EH (cell line): ENCODE data around the gene SAMD4A.
"Not testable (repeated sequence)": the region's sequence is repeated elsewhere in the genome, so short reads cannot be mapped to it uniquely, and the experiment has no call there.

Source experiments
- DNase-seq: peaks from one replicate; pipeline ENCODE4 v3.0.0-alpha.2; 2015; ENCODE audit warnings: low read depth

SAMD4A gene

DNA sequence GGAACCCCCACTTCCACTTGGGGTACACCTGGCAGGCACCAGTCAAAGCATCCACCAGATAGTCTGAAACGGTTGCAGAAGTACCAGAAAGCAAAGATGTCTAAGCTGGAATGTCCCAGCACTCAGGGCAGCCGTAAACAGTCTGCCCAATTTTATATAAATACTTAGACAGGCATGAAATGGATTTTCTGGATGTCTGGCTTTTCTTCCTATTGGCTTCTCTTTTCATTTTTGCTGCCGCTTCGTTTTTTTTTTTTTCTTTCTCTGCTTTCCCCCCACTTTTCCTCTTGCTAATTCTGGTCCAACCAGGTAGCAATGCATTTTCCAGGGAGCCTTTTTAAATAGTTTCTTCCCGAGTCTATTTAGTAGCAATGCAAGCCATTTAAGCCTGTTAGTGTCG, 168.0 kb downstream of the SAMD4A start:
- DNase-seq = no peak

DNA sequence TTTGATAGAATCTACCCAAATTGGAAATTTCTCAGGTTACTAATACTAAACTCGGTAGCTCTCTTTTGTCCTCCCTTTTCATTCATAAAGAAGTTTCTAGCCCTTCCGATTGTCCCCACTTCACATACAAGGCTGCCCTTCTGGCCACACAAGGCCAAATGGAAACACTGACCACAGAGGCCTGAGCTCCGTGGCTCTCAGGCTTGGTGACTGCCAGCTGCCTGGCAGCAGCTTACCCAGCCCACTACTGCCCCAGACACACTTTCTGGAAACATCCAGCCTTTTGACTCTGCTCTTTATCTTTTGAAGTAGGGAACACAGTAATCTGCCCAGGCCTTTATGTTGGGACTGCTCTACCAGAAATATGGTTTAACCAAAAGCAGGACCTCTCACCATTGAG, 168.5 kb downstream of the SAMD4A start:
- DNase-seq = no peak

DNA sequence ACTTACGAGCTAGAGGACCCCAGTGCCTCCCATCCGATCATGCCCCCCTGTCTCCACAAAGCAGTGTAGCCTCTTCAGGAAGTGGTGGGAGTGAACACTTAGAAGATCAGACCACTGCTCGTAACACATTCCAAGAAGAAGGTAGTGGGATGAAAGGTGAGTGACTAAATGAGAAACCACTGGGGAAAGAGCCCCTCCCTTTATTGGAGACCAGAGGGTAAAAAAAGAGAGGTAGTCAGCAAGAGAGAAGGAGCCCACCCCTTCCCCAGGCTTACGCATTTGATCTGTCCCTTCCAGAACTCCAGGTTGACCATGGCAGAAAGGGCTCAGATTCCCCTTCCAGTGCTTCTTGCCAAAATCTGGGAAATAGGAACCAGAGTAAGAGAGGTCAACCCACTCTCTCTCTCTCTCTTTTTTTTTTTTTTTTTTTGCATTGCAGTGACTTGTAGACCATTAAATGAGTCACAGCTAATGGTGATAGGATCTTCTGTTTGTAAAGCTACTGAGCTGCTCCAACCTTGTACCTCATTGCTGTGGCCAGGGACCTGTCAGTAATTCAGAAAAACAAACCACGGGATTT, 170.3 kb downstream of the SAMD4A start:
- DNase-seq = peak; percentile 85

DNA sequence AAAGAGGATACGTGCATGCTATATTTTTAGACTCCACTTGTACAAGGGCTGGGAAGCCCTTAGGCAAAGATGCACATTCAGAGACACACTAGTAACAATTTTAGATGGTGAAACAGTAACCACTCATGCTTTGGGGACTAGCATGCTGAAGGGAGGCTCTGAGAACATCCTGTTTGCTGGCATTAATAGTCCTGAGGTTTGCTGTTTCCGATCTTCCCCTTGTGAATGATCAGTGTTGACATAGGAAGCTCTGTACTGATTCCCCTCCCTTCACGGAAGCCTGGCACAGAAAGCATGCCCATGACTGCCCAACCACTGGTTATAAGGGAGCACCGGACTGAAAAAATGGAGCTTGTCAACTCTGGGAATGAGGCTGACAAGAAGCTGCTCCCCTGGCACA, 171.1 kb downstream of the SAMD4A start:
- DNase-seq = peak; percentile 65

DNA sequence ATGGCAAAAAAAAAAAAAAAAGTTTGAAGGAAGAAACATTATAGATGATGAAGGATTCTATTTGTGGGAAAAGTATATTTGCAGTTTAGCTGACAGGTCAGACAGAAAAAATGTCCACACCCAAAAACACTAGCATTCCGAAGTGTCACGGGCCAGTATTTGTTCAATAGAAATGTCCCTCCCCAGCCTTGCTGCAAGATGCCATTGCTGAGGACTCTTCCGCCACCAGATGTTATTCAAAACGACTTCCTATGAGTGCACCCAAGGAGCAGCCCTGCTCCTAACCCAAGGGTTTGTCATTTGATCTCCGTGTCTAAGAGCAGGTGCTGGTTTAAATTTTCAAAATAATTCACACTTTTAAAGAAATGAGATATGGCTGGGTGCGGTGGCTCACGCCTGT, 172.6 kb downstream of the SAMD4A start:
- no peak for DNase-seq

DNA sequence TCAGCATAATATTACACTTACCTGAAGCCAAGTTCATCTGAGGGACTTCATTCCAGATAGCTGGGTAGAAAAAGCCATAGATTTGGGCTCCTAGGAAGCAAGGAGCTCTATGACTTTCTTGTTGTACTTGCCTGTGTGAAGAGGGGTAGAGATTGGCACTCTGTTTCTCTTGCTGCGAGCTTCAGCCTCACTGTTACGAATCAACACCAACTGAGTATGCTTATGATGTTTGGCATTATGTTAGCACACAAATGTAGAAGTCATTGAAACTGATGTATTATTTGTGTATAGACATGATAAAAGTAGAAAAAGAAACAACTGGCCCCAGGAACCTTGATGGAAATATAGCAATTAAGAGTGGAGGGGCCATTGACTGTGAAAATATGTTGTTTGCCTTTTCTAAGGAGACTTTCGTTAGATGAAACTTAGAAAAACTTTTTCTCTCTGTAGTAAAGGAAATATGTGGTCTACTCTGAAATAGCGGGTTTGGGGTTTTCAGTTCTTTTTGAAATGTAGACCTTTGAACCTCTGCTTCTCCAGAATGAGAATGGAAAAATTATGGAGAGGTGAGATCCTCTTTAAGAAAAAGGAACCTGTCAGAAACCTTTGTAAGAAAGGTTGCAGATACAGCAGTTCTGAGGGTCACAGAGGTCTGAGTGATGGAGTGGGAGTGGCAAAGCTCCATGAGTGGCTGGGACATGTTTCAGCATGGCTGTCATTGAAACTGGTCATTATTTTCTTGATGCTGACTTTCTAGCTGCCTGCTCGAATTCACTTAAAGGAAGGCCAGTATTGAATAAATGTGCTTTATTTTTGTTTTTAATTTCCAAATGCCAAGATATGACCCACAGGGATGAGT, 175.8 kb downstream of the SAMD4A start:
- no peak for DNase-seq

DNA sequence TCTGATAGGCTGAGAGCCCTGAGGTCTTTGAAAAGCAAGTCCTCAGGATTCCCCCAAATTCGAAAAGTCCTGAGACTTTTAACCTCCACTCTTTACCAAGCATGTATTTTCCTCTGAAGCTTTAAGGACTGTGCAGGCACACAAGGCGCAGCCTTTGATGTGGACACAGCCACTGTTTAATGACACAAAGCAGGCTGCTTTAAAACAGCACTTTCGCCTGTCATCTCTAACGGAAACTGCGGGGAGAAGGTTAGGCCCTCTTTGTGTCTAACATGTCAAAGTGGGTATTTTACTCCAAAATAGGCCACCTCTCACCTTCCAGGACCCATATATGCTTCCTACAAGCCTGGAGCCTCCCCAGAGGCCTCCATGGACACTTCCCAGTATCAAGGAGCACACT, 176.5 kb downstream of the SAMD4A start:
- no peak for DNase-seq

DNA sequence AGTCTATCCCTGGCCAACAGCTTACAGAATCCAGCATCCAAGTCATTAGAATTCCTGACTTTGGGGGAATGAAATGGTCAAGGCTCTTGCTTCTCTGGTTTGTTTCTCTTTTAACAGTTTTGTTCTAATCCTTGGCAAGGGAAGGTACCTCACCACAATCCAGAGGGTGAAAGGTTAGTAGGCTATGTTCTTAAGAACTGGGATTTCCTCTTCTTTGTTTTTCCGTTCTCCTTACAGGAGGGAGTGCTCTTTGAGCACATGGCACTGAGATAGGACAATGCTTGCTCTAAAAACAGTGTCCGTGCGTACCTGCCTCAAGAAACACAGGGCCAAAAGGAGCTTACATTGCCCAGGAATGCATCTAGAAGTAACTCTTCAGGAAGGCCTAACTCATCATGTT, 179.1 kb downstream of the SAMD4A start:
- DNase-seq = no peak

DNA sequence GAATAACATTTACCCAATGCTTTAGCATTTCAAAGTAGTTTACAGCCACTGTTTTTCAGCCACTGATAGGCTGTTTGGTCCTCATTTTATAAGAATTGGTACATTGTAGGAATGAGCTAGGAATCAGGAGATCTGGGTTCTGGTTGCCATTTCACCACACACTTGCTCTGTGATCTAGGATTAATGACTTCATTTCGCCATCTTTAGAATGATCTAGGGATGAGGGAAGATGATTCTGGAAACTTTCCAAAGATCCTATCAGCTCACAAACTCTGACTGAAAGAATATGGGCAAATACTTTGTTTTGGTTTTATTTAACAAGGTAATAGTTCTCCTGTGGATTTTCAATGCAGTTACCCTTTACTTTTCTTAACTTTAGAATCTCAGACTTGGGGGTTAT, 180.7 kb downstream of the SAMD4A start:
- peak; percentile 58 for DNase-seq

DNA sequence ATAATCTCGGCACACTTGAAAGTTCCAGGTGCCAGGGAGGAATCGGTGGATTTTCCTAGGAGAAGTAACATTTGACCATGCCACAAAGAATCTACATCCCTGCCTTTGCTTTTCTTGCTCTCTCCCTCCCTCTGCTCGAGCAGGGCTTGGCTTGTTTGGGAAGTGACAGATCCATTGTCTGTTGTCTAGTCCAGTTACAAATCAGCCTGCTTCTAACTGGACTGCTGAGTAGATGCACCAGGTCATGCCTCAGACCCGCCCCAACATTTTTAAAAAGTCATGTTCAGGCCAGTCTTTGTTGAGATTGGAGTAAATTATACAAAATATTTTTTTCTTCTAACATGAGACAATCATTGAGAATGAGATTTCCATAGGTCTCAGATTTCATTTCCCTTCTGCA, 182.3 kb downstream of the SAMD4A start:
- DNase-seq = no peak

DNA sequence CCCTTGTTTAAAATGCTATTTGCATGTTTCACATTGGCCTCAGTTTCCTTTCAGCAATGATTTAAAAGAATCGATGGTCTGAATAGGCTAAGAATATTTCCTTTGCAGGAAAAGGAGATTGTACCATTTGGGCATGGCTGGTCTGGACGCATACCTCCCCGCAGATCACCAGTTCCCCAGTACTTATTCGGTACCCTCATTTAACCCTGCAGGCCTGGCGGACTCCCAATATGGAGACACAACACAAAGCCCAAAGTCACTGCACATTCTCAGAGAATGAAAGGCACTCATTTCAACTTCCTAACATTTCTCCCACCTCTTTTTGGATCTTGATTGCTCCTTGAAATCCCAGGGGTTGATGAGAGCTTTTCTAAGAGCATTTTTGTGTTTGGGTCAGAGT, 182.8 kb downstream of the SAMD4A start:
- no peak for DNase-seq

DNA sequence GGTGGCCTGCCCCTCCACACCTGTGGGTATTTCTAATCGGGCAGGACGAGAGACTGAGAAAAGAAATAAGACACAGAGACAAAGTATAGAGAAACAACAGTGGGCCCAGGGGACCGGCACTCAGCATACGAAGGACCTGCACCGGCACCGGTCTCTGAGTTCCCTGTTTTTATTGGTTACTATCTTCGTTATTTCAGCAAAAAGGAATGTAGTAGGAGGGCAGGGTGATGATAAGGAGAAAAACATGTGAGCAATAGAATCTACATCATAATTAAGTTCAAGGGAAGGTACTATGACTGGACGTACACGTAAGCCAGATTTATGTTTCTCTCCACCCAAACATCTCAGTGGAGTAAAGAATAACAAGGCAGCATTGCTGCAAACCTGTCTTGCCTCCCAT, 185.7 kb downstream of the SAMD4A start:
- DNase-seq = not testable (repeated sequence)

DNA sequence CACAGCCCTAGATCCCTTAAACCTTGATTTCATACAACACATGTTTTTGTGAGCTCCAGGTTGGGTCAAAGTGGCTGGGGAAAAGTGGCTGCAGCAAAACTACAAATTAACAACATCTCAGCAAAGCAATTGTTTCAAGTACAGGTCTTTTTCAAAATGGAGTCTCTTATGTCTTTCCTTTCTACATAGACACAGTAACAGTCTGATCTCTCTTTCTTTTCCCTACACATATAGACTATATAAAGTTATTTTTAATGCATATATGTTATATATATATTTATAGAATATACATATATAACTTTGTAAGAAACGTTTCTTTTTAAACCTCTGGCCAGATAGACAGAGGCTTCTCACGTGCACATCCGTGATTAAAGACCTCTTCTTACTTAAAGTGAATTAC, 186.5 kb downstream of the SAMD4A start:
- not testable (repeated sequence) for DNase-seq

DNA sequence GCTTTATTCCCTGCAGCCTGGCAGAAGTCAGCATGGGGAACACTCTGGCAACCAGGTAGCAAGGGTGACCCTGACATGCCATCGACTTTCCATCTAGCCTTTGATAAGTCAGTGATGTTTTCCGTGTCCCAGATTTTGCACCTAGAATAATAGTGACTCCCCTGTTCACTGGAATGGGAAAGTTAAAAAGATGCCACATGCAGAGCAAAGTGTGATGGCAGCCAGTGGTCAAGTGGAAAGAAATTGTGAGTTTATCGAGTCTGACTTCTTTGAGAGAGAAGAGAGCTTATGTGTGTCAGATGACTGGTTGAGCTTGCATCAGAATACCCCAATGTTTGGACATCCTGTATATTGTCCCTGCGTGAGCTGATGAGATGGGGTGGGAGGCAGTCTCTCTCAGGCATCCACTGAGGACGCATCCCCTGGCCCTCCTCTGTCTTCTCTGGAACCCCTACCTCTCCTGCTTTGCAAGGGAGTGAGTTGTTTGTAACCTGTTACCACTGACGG, 187.2 kb downstream of the SAMD4A start:
- no peak for DNase-seq

DNA sequence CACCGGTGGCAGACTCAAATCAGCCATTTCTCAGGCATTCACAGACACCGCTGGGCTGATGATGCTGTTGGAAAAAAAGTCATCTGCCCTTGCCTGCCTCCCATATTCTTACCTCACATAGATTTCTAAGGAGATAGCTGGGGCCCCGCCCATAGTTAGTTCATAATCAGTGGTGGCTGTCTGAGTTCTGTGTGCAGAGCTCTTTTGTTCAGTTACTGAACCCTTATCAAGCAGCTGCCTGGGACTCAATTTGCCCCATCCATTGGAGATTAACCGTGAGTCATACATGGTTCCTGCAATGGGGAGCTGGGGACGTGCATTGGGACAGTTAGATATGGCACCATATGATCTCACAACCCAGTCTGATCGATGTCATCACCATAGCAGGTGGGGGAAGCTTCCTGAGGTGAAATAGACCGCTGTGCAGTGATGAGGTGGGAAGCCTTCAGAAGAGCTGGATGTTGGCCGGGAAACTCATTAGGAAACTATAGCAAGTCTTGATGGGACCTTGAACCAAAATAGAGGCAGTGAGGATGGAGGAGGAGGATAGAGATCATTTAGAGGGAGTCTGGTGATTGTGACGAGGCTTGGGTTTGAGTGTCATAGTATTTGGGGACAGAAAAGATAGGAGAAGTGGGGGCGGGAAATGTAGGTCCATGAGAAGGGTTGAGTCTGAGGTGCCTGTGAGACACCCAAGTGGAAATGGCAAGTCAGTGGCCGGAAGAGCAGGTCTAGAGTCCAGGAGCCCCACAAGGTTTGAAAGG, 187.9 kb downstream of the SAMD4A start:
- DNase-seq = no peak

DNA sequence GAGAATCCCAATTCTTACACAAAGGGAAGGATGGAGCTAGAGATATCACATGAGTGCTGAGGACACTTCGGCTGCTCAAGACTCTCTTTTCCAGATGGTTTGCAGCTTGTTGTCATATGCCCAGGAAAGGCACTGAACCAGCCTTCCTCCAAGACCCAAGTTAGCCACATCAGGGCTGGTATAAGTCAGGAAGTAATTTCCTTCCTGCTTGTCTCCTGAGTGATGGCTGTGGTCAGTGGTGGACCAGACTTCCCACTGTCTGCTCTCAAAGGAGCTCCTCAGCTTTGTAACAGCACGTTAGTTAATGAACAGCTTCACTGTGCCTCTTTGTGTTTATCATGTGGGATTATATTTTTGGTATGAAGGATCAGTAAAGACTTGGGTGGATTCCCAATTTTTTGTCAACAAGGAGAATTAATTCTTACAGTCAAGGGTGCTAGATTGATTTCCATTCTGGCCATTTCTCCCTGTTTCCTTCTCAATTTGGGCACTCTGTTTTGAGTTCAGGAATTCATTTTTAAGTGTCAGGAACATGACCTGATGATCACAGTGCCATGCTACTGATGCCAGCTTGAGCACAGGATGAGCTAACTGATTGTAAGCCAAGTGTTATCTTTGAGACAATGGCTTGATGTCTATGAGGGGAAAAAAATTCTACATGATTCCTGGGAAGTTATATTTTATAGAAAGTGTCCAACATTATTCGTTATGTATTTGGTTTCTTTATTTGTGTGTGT, 189.9 kb downstream of the SAMD4A start:
- DNase-seq = no peak

DNA sequence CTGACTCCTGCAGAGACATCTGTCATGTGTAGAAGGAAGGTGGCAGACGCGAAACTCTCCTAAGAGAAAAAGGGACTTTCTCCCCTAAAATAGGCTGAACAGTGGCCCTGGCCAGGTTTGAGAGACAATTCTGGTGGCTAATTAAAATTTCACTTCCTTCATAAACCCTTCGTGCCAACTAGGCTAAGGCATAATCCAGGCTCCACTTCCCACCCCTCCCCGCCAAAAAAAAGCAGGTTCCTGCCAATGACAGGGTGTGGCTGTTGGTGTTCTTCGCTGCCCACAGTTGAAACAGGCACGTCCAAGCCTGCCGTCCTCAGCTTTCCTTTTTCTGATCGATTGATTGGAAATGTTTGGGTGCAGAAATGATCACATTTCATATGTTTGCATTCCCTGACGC, 191.1 kb downstream of the SAMD4A start:
- DNase-seq = no peak

DNA sequence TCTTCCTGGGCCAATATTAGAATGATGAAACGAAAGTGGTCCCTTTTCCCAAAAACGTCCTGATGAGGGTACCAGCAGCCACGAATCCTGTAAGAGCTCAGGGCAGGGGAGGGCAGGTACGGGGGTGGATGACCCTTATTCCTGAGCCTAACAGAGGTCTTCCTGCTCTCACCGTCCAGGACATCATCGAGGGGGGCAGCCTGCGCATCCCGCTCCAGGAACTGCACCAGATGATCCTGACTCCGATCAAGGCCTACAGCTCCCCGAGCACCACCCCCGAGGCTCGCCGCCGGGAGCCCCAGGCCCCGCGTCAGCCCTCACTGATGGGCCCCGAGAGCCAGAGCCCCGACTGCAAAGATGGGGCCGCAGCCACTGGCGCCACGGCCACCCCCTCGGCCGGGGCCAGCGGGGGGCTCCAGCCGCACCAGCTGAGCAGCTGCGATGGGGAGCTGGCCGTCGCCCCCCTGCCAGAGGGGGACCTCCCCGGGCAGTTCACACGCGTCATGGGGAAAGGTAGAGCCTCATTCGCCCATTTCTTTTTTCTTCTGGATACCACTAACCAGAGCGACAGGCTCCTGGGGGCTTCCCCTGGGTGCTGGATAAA, 193.2 kb downstream of the SAMD4A start:
- DNase-seq = no peak

DNA sequence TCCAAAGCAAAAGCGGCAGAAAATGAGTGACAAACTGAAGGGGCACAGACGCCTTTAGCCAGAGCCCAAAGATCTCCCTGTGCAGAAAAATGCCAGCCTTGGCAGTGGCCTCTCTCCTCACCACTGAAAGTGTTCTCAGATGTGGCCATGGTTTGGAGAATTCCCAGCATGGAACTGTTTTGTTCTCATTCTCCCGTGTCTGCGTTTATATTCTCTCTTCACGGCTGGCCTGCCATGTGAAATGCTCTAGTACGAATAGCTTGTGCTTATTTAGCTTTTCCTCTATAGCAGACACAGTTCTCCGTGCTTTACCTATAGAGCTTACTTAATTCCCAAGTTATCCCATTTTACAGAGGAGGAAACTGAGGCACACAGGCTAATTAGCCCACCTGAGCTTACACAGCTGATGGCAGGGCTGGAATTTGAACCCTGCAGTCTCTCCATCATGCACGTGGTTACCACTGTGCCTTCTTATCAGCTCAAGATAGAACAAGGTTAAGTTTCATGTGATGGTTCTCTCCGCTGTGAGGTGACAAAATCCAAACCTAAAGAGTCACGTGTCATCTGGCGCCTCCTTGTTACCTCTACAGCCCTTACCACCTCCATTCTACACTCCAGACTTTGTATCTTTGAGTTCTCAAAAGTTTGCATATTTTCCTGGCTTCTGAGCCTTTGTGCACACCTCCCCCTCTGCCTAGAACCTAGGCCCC, 194.1 kb downstream of the SAMD4A start:
- DNase-seq = no peak

DNA sequence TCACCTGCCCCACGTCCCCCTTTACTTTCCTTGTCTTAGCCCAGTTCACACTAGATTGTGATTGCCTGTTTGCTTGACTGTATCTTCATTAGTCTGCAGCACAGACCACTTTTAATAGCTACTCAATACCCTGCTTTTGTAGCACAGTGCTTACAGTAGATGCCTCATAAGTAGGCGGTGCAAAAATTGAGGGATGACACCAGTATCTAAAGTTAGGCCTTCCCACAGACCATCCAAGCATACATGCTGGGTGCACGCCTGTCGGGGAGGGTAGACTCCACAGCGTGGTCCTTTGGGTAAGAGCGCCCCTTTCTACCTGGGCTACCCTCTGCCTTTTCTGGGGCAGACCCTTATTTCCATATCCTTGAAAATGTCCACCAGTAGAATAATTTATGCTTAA, 194.9 kb downstream of the SAMD4A start:
- no peak for DNase-seq

DNA sequence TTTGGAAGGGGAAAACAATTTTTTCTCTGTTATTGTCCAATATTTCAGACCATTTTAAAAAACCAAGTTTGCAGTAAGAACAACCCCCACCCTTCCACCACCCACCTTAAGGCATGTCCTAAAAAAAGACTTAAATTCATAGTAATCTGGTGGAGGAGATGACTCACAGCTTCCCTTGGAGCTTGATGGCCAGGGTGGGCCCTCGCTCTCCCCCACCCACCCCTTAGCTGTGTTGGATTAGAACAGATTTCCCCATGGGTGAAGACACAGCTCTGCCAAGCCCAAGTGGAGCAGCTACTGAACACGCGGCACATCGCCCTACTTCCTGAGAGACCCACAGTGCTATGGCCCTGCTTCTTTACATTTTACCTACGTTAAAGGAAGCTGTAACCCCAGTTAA, 195.4 kb downstream of the SAMD4A start:
- DNase-seq = peak; percentile 42
